CD4-positive, alpha-beta T cell treated with Interleukin-6 at 100 ng/mL for 8 hours (primary cell): ENCODE measurements around the gene PHF19.

Experiments used
- DNase-seq: peaks from one replicate; pipeline ENCODE4 v3.0.0-alpha.2; 2020; ENCODE audit warnings: mixed read lengths, low spot score

Gene PHF19

GRCh38 chr9:120891884-120892747, 15.1 kb upstream of the PHF19 start:
- peak; percentile 30 for DNase-seq

- peak; percentile 83 for DNase-seq
Measured at GRCh38 chr9:120891245-120891883, 14.4 kb upstream of the PHF19 start.

- DNase-seq = peak; percentile 83
Measured at GRCh38 chr9:120890320-120891244, 13.6 kb upstream of the PHF19 start.

- no peak for DNase-seq
Measured at GRCh38 chr9:120889606-120890271, 12.8 kb upstream of the PHF19 start.

- no peak for DNase-seq
Measured at GRCh38 chr9:120888626-120889025, 11.6 kb upstream of the PHF19 start.

GRCh38 chr9:120886490-120886967, 9.5 kb upstream of the PHF19 start:
- no peak for DNase-seq

GRCh38 chr9:120885958-120886357, 9.0 kb upstream of the PHF19 start:
- DNase-seq = no peak

GRCh38 chr9:120885457-120885856, 8.5 kb upstream of the PHF19 start:
- DNase-seq = no peak

GRCh38 chr9:120883608-120883996, 6.6 kb upstream of the PHF19 start:
- DNase-seq = no peak

GRCh38 chr9:120882935-120883607, 6.1 kb upstream of the PHF19 start:
- DNase-seq = peak; percentile 43

- DNase-seq = peak; percentile 23
Measured at GRCh38 chr9:120879446-120879845, 2.5 kb upstream of the PHF19 start.

- DNase-seq = peak; percentile 36
Measured at GRCh38 chr9:120878188-120879130, 1.5 kb upstream of the PHF19 start.

- peak; percentile 55 for DNase-seq
Measured at GRCh38 chr9:120877276-120878034, 467 bp upstream of the PHF19 start.

- peak; percentile 88 for DNase-seq
Measured at GRCh38 chr9:120875954-120876841, 790 bp downstream of the PHF19 start.

- DNase-seq = no peak
Measured at GRCh38 chr9:120875643-120875953, 1.4 kb downstream of the PHF19 start.

GRCh38 chr9:120875195-120875565, 1.8 kb downstream of the PHF19 start:
- DNase-seq = no peak

GRCh38 chr9:120874226-120875194, 2.5 kb downstream of the PHF19 start:
- DNase-seq = no peak
